Ureter (tissue), 1 donor: ENCODE results near the gene TUBGCP5. TPM values are rescaled to one million over a fixed set of nuclear protein-coding genes. Genes with fewer than 3 reads are reported as not detected.
"Not testable (repeated sequence)": the region's sequence is repeated elsewhere in the genome, so short reads cannot be mapped to it uniquely, and the experiment has no call there.

ENCODE experiments used
- DNase-seq: peaks from one replicate; pipeline ENCODE4 v3.0.0-alpha.2; 2020; ENCODE audit warnings: low spot score
- total RNA-seq: library from RNA; stranded (reverse); gene quantifications from one replicate; pipeline ENCODE4 v1.2.4, GENCODE V29; 2023
- donor health status: DM: yes; HTN: yes; CAD: no.

The TUBGCP5 gene
- 28.5 TPM for total RNA-seq

DNA sequence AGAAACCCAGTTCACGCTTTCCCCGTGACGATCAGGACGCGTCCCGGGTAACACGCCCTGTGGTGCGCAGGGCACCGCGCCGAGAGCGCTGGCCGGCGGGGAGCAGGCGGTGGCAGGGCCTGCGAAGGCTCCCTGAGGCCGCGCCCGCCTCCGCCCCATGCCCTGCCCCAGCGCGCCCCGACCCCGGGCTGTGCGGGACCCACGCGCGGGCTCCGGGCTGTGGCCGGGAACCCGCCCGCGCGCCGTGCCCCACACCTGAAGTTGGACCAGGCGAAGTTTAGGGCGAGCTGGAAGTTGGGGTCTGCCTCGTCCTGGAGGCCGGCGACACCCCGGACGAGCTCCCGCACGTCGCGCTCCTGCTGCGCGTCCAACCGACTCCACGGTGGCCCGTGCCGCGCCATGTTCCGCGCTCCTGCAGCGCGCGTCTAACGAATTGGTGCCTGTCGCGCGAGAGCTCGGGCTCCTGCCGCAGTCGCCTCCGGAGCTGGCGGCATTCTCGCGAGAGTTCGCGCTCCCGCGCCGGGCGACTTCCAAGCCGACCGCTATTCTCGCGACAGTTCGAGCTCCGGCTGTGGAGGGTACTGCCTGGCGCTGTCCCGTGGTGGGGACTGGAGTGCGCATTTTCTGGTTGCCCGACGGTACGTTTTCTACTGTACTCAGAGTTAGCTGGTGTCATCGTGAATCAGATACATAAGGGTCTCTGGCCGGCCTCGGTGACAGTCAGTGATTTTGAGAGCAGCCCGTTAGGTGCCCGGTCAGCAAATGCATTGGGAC is at the start of gene TUBGCP5:
Gene TUBGCP5 (minus strand): TSS at position 427 of the 774 bp plus-strand sequence. CDS start 26 bp downstream, at position 401.
- DNase-seq: peak; percentile 98

DNA sequence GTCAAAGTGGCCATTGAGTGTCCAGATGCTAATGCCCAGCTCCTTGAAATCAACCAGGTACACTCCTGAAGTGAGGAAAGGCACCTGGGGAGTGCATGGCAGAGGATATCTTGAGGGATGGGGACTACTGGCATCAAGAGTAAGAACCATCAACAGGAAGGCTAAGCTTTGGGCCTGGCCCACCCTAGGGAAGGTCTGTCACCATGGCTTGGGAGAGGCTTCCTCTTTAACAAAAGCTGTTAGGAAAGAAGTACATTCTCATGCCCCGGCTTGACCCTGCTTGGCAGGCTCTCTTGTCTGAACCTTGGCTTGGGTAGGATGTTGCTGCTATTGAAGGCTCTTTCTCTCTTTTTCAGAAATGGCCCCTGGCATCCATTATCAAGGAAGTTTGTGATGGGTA is 43.7 kb upstream of the TUBGCP5 start:
- DNase-seq: no peak

DNA sequence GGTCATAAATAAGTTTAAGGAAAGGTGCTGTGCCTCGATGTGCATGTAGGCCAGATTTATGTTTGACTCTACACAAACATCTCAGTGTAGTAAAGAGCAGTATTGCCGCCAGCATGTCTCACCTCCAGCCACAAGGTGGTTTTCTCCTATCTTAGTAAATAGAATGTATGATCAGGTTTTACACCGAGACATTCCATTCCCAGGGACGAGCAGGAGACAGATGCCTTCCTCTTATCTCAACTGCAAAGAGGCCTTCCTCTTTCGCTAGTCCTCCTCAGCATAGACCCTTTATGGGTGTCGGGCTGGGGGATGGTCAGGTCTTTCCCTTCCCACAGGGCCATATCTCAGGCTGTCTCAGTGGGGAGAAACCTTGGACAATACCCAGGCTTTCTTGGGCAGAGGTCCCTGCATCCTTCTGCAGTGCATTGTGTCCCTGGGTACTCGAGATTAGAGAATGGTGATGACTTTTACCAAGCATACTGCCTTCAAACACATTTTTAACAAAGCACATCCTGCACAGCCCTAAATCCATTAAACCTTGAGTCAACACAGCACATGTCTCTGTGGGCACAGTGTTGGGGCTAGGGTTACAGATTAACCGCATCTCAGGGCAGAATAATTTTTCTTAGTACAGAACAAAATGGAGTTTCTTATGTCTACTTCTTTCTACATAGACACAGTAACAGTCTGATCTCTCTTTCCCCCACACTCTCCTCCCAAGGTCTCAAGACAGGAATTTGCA is 42.8 kb upstream of the TUBGCP5 start:
- DNase-seq: not testable (repeated sequence)

DNA sequence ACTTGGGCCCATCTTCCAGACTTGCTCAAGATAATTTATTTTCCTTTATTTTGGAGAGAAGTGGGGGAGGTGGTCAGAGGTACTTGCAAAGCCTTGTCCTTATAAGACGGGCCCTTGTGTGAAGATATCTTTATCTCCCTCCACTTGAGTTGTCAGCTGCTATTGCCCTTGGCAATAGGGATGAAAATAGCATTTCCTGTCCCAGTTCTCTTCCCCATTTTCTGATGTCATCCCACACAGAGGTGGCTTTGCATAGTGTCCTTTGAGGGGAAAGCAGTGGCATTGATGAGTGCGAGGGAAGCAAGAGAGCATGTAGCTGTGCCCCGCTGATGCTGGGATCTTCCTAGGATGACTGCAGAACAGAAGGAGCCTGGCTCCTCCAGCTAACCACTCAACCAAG is 41.9 kb upstream of the TUBGCP5 start:
- DNase-seq: no peak

DNA sequence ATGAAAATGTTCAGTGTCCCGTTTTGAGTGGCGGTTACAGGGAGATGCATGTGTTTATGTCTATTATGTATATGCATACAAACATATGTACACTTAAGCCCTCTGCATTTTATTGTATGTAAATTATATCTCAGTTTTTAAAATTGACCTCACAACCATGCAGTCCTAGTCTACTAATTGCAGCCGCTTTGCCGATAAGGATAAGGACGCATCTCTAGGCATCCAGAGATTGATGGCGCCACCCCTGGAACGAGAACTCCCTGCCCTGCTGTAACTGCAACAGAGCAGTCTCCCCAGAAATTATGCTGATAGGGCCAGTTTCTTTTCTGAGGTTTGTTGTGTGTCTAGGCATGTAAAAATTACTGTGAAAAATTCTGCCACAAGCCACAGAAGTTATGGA is 40.4 kb upstream of the TUBGCP5 start:
- DNase-seq: no peak

DNA sequence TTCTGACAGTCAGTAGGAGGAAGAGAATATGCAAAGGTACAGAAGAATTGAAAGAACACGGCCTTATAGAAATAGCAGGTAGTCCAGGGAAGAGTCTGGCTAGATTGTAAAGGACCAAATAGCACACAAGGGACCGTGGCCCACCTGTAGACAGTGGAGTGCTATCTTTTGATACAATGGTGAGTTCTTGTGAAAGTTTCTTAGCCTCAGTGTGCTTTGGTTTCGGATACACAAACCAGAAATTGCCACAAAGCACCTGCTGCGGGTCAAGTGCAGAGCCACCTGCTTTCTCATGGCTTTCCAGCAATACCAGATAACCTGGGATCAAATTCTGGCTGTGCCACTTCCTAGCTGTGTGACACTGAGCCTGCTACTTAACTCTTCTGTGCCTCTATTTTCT is 36.6 kb upstream of the TUBGCP5 start:
- DNase-seq: no peak

DNA sequence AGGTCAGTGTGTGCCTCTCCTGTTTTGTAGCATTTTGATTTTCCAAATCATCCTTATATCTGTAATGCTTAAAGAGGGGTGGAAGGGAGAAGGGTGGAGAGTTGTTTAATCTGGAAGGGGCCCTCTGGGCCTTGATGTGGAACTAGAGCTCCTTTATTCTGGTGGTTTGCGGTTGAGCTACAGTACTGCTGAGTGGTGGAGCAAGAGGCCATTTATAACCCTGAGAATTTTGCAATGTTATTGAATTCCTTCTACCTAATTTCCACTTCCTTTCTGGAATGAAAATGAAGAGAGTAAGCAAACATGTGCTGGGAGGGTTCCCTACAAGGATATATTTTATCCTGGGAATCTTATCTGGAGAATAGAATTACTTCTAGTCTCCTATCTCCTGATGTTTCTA is 35.3 kb upstream of the TUBGCP5 start:
- no peak for DNase-seq

DNA sequence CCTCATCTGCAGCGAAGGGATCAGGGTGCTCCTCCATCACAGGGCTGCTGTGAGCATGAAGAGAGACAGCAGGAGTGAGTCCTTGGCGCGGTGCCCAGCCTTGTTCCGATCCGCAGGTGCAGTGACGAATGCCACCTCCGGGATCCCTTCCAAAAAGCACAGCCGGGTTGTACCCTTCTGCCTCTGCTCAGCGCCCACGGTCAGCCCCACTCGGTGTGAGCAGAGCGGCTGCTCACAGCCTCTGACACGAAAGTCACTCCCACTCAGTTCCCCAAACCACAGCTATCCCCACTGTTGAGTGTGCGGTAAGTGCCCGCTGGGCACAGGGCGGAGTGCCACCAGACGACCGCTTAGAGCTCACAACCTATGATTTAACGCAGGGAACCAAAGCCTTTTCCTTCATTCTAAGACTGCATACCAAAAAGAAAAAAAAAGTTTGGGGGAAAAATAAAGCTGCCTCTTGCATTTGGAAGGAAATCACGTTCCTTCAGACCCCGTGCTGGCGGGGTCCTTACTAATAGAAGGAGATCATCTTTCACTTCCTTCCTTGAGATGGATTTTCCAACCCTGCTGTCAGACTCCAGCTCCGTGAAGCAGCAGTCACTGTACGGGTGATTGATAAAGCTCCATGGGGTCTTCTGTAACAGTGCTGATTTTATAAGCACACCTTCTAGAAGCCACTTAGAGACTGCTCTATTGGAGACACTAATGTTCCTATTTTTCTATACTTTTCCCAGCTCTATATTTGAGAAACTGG is 34.7 kb upstream of the TUBGCP5 start:
- no peak for DNase-seq

DNA sequence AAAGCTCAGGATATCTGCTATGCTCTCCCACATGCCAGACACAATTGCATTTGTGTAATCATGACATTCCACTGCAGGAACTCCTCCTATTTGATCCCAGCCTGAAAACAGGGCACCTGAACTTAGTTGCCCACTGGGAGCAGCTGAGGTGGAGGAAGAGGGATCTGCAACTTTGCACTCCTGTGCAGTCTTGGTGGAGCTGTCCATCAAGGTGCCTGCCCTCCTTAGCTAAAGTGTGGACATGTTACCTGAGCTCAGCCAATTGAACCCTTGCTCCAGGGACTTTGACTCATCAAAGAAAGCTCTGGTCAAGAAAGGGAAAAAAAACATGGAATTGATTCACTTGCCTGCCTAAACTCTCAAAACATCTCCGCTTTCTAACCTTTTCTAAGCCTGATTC is 33.3 kb upstream of the TUBGCP5 start:
- DNase-seq: no peak

DNA sequence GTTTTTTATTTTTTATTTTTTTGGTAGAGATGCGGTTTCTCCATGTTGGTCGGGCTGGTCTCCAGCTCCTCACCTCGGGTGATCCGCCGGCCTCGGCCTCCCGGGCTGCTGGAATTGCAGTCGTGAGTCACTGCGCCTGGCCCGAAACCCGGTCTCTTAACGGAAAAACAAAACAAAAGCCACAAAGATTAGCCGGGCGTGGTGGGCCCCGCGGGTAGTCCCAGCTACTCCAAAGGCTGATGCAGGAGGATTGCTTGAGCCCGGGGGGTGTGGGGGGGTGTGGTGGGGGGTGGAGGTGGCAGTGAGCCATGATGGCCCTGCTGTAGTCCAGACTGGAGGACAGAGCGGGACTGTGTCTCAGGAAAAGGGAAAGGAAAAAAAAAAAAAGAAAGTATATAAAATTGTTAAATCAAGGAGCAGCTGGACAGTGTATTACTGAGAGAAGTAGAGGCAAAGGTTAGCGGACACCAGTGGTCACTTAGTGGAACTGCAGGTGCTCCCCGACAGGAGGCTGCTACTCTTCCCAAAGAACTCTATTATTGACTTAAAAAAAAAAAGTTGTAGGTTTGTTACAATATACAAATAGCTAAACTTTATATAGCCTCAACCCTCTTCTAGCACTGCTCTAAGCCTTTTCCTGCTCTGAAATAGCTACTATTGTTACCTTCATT is 30.3 kb upstream of the TUBGCP5 start:
- DNase-seq: no peak

DNA sequence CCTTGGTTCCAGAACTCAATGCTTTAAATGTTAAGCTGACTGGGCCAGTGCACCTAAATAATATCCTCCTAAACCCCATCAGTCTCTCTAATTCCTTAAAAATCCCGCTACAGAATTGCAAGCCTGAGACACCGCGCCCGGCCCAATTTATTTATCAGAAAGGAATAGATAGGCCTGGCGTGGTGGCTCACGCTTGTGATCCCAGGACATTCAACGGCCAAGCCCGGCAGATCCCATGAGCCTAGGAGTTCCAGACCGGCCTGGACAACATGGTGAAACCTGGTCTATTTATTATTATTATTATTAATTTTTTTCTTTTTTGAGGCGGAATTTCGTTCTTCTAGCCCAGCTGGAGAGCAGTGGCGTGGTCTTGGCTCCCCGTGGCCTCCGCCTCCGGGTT is 28.0 kb upstream of the TUBGCP5 start:
- no peak for DNase-seq

DNA sequence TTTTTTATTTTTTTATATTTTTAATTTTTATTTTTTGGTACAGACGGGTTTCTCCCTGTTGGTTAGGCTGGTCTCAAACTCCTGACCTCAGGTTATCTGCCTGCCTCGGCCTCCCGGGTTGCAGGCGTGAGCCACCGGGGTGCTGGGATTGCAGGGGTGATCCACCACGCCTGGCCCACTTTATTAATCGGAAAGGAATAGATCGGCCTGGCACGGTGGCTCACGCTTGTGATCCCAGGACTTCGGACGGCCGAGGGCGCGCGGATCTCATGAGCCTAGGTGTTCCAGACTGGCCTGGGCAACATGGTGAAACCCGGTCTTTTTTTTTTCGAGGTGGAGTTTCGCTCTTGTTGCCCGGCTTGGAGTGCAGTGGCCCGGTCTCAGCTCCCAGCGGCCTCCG is 26.5 kb upstream of the TUBGCP5 start:
- DNase-seq: no peak

DNA sequence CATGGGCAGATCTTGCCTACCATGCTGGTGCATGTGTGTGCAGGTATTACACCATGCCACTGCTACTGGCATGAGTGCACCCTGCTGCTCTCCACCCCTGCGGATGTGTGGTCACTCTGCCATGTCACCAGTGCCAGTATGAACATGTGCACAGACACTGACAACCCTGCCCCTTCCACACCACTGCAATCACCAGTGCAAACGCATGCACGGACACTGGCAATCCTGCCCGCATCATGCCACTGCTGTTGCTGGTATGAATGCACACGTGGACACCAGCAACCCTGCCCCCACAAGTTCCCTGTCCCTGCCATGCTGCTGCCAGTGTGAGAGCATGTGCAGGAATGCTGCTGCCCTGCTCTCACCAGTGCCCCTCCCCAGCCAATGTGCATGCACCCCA is 24.8 kb upstream of the TUBGCP5 start:
- DNase-seq: no peak

DNA sequence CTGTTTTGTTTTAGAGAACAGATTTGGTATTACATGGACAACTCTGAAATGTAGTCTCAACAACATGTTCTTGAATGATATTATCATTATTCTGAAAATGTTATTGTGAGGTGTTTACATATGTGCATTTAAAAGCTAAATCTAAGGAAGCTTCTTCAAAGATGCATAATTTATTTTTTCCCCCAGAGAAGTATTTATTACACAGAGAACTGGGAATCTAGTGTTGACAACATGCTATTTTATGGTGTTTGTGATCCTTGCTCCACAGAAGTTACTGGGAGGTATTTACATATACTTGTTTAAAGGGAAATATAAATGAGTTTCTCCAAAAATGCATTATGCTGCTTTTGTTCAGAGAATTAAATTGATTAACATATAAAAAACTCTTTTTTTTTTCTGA is 18.3 kb upstream of the TUBGCP5 start:
- DNase-seq: no peak

DNA sequence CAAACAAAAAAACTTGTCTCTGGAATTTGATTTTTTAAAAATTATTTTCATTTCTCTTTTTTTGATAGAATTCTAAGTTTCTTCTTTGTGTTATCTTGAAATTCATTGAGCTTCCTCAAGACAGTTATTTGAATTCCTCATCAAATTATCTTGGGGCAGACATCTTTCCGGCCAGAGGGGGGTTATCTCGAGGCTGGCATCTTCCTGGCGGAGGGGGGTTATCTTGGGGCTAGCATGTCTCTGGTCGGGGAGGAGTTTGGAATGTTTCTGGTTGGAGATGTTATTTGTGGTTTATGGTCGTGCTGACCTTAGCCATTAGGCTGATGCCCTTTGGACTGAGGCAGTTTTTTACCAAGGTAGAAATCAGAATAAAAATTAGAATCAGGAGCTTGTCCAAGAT is 15.9 kb upstream of the TUBGCP5 start:
- DNase-seq: no peak

DNA sequence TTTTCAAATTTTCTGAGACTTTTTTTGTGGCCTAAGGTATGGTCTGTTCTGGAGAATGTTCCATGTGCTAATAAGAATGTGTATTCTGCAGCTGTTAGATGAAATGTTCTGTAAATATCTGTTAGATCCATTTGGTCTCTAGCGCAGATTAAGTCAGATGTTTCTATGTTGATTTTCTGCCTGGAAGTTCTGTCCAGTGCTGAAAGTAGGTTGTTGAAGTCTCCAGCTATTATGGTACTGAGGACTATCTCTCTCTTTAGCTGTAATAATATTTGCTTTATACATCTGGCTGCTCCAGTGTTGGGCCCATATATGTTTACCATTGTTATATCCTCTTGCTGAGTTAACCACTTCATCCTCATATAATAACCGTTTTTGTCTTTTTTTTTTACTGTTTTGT is 13.2 kb upstream of the TUBGCP5 start:
- no peak for DNase-seq

DNA sequence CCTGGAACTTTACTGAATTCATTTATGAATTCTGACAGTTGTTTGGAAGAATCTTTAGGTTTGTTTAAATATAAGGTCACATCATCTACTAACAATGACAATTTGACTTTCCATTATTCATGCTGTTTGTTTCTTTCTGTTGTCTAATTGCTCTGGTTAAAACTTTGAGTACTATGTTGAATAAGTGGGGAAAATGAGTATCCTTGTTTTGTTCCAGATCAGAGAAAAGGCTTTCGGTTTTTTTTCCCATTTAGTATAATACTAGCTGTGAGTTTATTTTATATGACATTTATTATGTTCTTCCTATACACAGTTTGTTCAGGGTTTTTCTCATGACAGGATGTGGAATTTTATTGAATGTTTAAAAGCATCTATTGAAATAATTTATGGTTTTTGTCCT is 11.3 kb upstream of the TUBGCP5 start:
- DNase-seq: no peak

DNA sequence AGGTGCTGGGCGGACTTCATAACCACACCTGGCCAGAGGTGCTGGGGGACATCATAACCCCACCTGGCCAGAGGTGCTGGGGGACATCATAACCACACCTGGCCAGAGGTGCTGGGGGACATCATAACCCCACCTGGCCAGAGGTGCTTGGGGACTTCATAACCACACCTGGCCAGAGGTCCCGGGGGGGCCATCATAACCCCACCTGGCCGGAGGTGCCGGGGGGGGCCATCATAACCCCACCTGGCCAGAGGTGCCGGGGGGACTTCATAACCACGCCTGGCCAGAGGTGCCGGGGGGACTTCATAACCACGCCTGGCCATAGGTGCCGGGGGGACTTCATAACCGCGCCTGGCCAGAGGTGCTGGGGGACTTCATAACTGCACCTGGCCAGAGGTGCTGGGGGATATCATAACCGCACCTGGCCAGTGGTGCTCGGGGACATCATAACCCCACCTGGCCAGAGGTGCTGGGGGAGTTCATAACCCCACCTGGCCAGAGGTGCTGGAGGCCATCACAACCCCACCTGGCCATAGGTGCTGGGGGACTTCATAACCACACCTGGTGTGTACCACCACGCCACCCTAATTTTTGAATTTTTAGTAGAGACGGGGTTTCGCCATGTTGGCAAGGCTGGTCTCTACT is 10.7 kb upstream of the TUBGCP5 start:
- no peak for DNase-seq

DNA sequence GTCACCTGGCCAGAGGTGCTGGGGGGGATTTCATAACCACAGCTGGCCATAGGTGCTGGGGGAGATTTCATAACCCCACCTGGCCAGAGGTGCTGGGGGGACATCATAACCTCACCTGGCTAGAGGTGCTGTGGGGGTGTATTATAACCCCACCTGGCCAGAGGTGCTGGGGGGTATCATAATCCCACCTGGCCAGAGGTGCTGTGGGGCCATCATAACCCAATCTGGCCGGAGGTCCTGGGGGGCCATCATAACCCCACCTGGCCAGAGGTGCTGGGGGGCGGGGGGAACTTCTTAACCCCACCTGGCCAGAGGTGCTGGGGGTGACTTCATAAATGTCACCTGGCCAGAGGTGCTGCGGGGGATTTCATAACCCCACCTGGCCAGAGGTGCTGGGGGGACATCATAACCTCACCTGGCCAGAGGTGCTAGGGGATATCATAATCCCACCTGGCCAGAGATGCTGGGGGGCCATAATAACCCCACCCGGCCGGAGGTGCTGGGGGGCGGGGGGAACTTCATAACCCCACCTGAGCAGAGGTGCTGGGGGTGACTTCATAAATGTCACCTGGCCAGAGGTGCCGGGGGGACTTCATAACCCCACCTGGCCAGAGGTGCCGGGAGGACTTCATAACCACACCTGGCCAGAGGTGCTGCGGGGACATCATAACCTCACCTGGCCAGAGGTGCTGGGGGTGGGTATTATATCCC is 9.4 kb upstream of the TUBGCP5 start:
- not testable (repeated sequence) for DNase-seq

DNA sequence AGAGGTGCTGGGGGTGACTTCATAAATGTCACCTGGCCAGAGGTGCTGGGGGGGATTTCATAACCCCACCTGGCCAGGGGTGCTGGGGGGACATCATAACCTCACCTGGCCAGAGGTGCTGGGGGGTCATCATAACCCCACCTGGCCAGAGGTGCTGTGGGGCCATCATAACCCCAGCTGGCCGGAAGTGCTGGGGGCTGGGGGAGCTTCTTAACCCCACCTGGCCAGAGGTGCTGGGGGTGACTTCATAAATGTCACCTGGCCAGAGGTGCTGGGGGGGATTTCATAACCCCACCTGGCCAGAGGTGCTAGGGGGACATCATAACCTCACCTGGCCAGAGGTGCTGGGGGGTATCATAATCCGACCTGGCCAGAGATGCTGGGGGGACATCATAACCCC is 4.6 kb upstream of the TUBGCP5 start:
- not testable (repeated sequence) for DNase-seq

DNA sequence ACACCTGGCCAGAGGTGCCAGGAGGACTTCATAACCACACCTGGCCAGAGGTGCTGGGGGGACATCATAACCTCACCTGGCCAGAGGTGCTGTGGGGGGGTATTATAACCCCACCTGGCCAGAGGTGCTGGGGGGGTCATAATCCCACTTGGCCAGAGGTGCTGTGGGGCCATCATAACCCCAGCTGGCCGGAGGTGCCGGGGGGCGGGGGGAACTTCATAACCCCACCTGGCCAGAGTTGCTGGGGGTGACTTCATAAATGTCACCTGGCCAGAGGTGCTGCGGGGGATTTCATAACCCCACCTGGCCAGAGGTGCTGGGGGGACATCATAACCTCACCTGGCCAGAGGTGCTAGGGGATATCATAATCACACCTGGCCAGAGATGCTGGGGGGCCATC is 4.2 kb upstream of the TUBGCP5 start:
- DNase-seq: not testable (repeated sequence)
